B cell (primary cell): ENCODE measurements around the gene EPB41L4A. TPM values are rescaled to one million over a fixed set of nuclear protein-coding genes. Genes with fewer than 3 reads are reported as not detected.

Experiments
- ATAC-seq: fragments of 200-7000 bp; cut with Tn5 transposase; one replicate; pipeline ENCODE4 v1.10.0; 2021; ENCODE audit warnings: low read depth, mild to moderate bottlenecking, moderate number of reproducible peaks, moderate library complexity
- CTCF ChIA-PET: fragments of 350-600 bp; sonication (Branson Sonifier 250); formaldehyde crosslinking; loops from one replicate; lab custom pipeline; 2021; ENCODE audit warnings: antibody characterized with exemption, inconsistent platforms; lab: Charles Lee
- POLR2A ChIA-PET: fragments of 350-600 bp; sonication (Branson Sonifier 250); formaldehyde crosslinking; loops from one replicate; lab custom pipeline; 2021; ENCODE audit warnings: antibody characterized with exemption; lab: Charles Lee
- DNase-seq: peaks from one replicate; pipeline ENCODE4 v3.0.0; 2013
- H2AFZ ChIP-seq: 2 replicates; pipeline ENCODE4 v1.6.1; 2012; ENCODE audit warnings: mild to moderate bottlenecking, low read depth, low read length; ENCODE audit not compliant: insufficient read depth, poor library complexity, severe bottlenecking
- H3K27ac ChIP-seq, 2 donors: 1 replicate in 1 of 2; 2 replicates in 1 of 2; pipeline ENCODE4 v1.5.1; 2012 to 2013; ENCODE audit warnings: low read length in 2 of 2, mild to moderate bottlenecking in 2 of 2, moderate library complexity in 1 of 2
- H3K27me3 ChIP-seq, 4 experiments: fragments of 200-600 bp in 1 of 4; sonication (generic) in 1 of 4; replicated peaks in 1 of 4; 1 replicate in 2 of 4; 2 replicates in 2 of 4; pipeline versions ENCODE4 v1.6.1 to v1.7.0; 2013 to 2016; ENCODE audit warnings: low read length in 3 of 4, mild to moderate bottlenecking in 2 of 4, mixed read lengths in 1 of 4, moderate library complexity in 1 of 4; ENCODE audit not compliant: insufficient read depth in 4 of 4, control insufficient read depth in 3 of 4; ENCODE audit errors: control extremely low read depth in 1 of 4
- H3K36me3 ChIP-seq, 2 experiments: replicated peaks in 1 of 2; 1 replicate in 1 of 2; 2 replicates in 1 of 2; pipeline versions ENCODE4 v1.6.1 to v1.7.1; 2013; ENCODE audit warnings: low read length in 1 of 2; ENCODE audit not compliant: insufficient read depth in 2 of 2, control insufficient read depth in 1 of 2; ENCODE audit errors: control extremely low read depth in 1 of 2, extremely low read depth in 1 of 2
- H3K4me1 ChIP-seq, 2 donors: fragments of 200-600 bp in 1 of 2; sonication (generic) in 1 of 2; 1 replicate in 1 of 2; 2 replicates in 1 of 2; pipeline versions ENCODE4 v1.5.1 to v1.6.1; 2013 to 2017; ENCODE audit warnings: low read length in 2 of 2; ENCODE audit not compliant: control insufficient read depth in 2 of 2, insufficient read depth in 2 of 2
- H3K4me2 ChIP-seq: replicated peaks from 2 replicates; pipeline ENCODE3; 2012; ENCODE audit warnings: mild to moderate bottlenecking, low read depth, low read length; ENCODE audit not compliant: poor library complexity, severe bottlenecking
- H3K4me3 ChIP-seq, 5 experiments: fragments of 200-600 bp in 1 of 5; sonication (generic) in 1 of 5; 1 replicate in 3 of 5; 2 replicates in 2 of 5; pipeline versions ENCODE4 v1.5.1 to v1.7.0; 2011 to 2016; ENCODE audit warnings: low read length in 4 of 5, mild to moderate bottlenecking in 4 of 5, low read depth in 2 of 5, control low read depth in 1 of 5, moderate library complexity in 1 of 5; ENCODE audit not compliant: insufficient read depth in 1 of 5; ENCODE audit errors: control extremely low read depth in 1 of 5, extremely low read depth in 1 of 5
- H3K79me2 ChIP-seq: fragments of 200-600 bp; sonication (generic); one replicate; pipeline ENCODE4 v1.6.0; 2016; ENCODE audit warnings: low read length; ENCODE audit not compliant: control insufficient read depth, insufficient read depth
- H3K9ac ChIP-seq: fragments of 200-600 bp; sonication (generic); 2 replicates; pipeline ENCODE4 v1.6.1; 2017; ENCODE audit warnings: mild to moderate bottlenecking, low read length, moderate library complexity
- H3K9me3 ChIP-seq, 3 donors: one replicate each; pipeline versions ENCODE4 v1.6.1 to v1.7.1; 2013; ENCODE audit warnings: low read length in 2 of 3; ENCODE audit not compliant: control insufficient read depth in 2 of 3, insufficient read depth in 1 of 3; ENCODE audit errors: control extremely low read depth in 1 of 3
- H4K20me1 ChIP-seq: 2 replicates; pipeline ENCODE4 v1.6.0; 2012; ENCODE audit warnings: mild to moderate bottlenecking, low read length; ENCODE audit not compliant: insufficient read depth, control insufficient read depth, poor library complexity, severe bottlenecking
- H3K27ac Mint-ChIP-seq: one replicate; pipeline ENCODE4 v1.8.0; 2021; ENCODE audit warnings: mixed read lengths
- H3K27me3 Mint-ChIP-seq: one replicate; pipeline ENCODE4 v1.8.0; 2021; ENCODE audit warnings: mixed read lengths
- H3K4me1 Mint-ChIP-seq: one replicate; pipeline ENCODE4 v1.8.0; 2021; ENCODE audit warnings: mixed read lengths
- H3K4me3 Mint-ChIP-seq: one replicate; pipeline ENCODE4 v1.8.0; 2021; ENCODE audit warnings: mixed read lengths
- H3K9me3 Mint-ChIP-seq: one replicate; pipeline ENCODE4 v1.8.0; 2022; ENCODE audit warnings: mixed read lengths; ENCODE audit not compliant: insufficient read depth
- EZH2 ChIP-seq: IDR thresholded peaks from 2 replicates; pipeline ENCODE4 v1.6.1; 2012; ENCODE audit warnings: borderline replicate concordance, low read depth, mild to moderate bottlenecking, moderate library complexity, low read length; ENCODE audit not compliant: insufficient read depth, poor library complexity, severe bottlenecking
- WGBS: methylation state at CpG from one replicate; pipeline ENCODE4 v1.1.5; 2013; ENCODE audit warnings: missing lambda C conversion rate; ENCODE audit not compliant: insufficient coverage; 5-methylcytosine and 5-hydroxymethylcytosine counted together
- intact Hi-C: fragments of 100-400 bp; cut with micrococcal nuclease; formaldehyde crosslinking; loops from one replicate; pipeline ENCODE4 v1.10.0; 2022
- polyA plus RNA-seq: library from polyadenylated mRNA; depleted of rRNA; stranded (reverse); fragments of >200 nt; gene quantifications from 2 replicates; pipeline ENCODE4 v1.2.3, GENCODE V29; 2012
- total RNA-seq, 2 donors: library from RNA; stranded (reverse); fragments of 120-200 nt in 1 of 2; gene quantifications; 1 replicate in 1 of 2; 2 replicates in 1 of 2; pipeline versions ENCODE4 v1.2.3 to v1.2.4, GENCODE V29; 2013 to 2022
- TF ChIP-seq, protein P1 (sequence below): fragments of 200-600 bp; IDR thresholded peaks from one replicate; pipeline ENCODE4 v1.8.0; 2022; ENCODE audit warnings: antibody characterized with exemption, mild to moderate bottlenecking

Gene EPB41L4A
- total and polyA plus RNA-seq, 2 donors (not counting 1 experiment from before 2014, with no cell fraction given): 1.8 to 12.9 TPM

DNA sequence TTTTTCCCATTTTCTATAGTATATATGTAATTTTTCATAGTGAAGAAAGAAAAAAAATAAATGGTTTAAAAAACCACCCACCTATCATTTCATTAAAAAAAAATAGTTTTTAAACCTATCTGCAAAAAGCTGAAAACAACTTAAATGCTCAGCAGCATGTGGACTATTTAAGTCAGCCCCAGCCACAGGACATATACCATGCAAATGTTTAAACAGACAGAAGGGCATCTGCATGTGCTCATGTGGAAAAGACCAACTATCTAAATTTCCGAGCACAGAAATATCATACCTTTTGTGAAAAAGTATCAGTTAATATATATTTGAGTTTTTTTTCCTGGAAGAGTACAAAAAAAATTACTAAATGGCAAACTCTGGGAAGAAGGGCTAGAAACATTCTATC is 143.4 kb downstream of the EPB41L4A start:
- ATAC-seq (no peak), DNase-seq (no peak)
- Histone ChIP-seq H3K4me1 (no peaks in the 10 kb centered on the region), H3K4me3 (no peak overlapping the region), H3K36me3 (no peaks in the 10 kb centered on the region), H2AFZ (no peak overlapping the region), H3K4me2 (no peak overlapping the region), H4K20me1 (no peaks in the 10 kb centered on the region), H3K9me3 (no peaks in the 10 kb centered on the region), H3K9ac (no peak overlapping the region), H3K27ac (no peak overlapping the region), H3K79me2 (no peaks in the 10 kb centered on the region), H3K27me3 (no peaks in the 10 kb centered on the region)
- POLR2A ChIA-PET: no interaction called here
- Mint-ChIP-seq H3K4me1 (no peaks in the 10 kb centered on the region), H3K4me3 (no peak overlapping the region), H3K27me3 (no peaks in the 10 kb centered on the region), H3K27ac (no peak overlapping the region), H3K9me3 (no peaks in the 10 kb centered on the region)
- no CpG with 5 or more reads among the region's 1 CpG for WGBS
- intact Hi-C loops: no loop called here
- CTCF ChIA-PET: no interaction called here
- TF ChIP-seq EZH2: no peak
- TF ChIP-seq, protein P1, sequence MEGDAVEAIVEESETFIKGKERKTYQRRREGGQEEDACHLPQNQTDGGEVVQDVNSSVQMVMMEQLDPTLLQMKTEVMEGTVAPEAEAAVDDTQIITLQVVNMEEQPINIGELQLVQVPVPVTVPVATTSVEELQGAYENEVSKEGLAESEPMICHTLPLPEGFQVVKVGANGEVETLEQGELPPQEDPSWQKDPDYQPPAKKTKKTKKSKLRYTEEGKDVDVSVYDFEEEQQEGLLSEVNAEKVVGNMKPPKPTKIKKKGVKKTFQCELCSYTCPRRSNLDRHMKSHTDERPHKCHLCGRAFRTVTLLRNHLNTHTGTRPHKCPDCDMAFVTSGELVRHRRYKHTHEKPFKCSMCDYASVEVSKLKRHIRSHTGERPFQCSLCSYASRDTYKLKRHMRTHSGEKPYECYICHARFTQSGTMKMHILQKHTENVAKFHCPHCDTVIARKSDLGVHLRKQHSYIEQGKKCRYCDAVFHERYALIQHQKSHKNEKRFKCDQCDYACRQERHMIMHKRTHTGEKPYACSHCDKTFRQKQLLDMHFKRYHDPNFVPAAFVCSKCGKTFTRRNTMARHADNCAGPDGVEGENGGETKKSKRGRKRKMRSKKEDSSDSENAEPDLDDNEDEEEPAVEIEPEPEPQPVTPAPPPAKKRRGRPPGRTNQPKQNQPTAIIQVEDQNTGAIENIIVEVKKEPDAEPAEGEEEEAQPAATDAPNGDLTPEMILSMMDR: no peak

DNA sequence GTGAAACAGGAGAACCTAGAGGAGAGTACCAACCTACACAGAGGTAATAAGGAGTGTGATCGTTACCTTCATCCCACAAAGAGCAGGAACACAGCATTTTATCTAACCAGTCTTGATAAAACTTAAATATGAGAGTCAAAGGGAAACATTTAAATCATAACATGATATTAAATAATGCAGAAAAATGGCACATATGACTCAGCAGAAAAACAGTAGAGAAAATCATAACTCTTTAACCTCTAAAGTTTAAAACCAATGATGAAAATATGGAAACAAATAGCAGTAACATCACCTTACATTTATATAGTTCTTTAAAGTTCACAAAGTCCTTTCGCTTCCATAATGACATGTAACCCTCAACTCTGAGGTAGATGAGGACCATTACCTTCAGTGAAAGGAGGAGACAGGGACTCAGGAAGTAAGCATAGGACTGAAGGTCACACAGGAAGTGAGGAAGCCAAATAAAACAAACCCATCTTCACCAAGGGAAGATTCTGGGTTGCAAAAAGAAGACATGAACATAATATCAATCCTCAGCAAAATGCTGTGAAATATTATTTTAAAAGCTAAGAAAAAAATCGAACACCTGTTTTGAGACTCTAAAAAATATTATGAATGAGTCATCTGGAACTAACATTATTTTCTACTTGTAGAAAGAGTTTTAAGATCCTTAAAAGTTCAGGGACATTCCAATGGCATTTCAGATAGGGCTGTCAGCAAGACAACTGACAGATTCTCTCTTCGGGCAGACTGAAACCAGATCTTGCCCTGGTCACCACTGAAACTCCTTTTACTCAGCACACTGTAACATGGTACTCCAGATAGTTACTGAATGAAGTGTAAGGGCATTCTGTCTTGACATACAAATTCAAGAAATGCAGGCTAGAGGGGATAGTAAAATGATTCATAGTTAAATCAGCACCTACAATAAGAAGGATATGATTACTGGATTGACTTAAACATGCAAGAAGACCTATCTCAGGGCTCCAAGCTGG is 148.5 kb downstream of the EPB41L4A start:
- Histone ChIP-seq H3K27ac (no peak overlapping the region), H3K36me3 (no peaks in the 10 kb centered on the region), H3K4me1 (no peaks in the 10 kb centered on the region), H3K27me3 (no peaks in the 10 kb centered on the region), H3K4me3 (no peak overlapping the region), H3K9ac (no peak overlapping the region), H2AFZ (no peak overlapping the region), H3K79me2 (no peaks in the 10 kb centered on the region), H3K4me2 (no peak overlapping the region), H3K9me3 (peaks cover 0 to 1% (median 0%) of the 10 kb centered on the region in 3 donors), H4K20me1 (no peaks in the 10 kb centered on the region)
- DNase-seq: no peak
- Mint-ChIP-seq H3K9me3 (no peaks in the 10 kb centered on the region), H3K4me3 (no peak overlapping the region), H3K4me1 (no peaks in the 10 kb centered on the region), H3K27me3 (peaks cover 7% of the 10 kb centered on the region), H3K27ac (no peak overlapping the region)
- ChIA-PET POLR2A (no interaction called here), CTCF (no interaction called here)
- TF ChIP-seq EZH2: no peak
- intact Hi-C loops: no loop called here
- no CpG with 5 or more reads among the region's 4 CpGs for WGBS
- no peak for ATAC-seq
